RWPE2 (cell line): ENCODE data around the gene OVCH2.

Experiments used
- ATAC-seq: fragments of 200-7000 bp; cut with Tn5 transposase; 3 replicates; pipeline ENCODE4 v1.9.1; 2021; ENCODE audit warnings: low read depth
- DNase-seq: peaks from one replicate; pipeline ENCODE4 v3.0.0-alpha.2; 2020; ENCODE audit warnings: low spot score
- H3K27ac ChIP-seq: fragments of 450-650 bp; 2 replicates; pipeline ENCODE4 v1.5.1; 2017; ENCODE audit warnings: mild to moderate bottlenecking; ENCODE audit not compliant: poor library complexity, severe bottlenecking
- H3K27me3 ChIP-seq: fragments of 250-450 bp; sonication (Bioruptor Pico); 2 replicates; pipeline ENCODE4 v1.5.1; 2021; ENCODE audit warnings: mild to moderate bottlenecking, moderate library complexity; ENCODE audit not compliant: insufficient read depth, poor library complexity, severe bottlenecking
- H3K36me3 ChIP-seq: fragments of 250-450 bp; sonication (Bioruptor Pico); 2 replicates; pipeline ENCODE4 v1.5.1; 2020; ENCODE audit warnings: low read depth, mild to moderate bottlenecking, moderate library complexity
- H3K4me1 ChIP-seq: fragments of 250-450 bp; sonication (Bioruptor Pico); 2 replicates; pipeline ENCODE4 v1.5.1; 2021; ENCODE audit warnings: mild to moderate bottlenecking, moderate library complexity; ENCODE audit not compliant: insufficient read depth, poor library complexity, severe bottlenecking
- H3K4me3 ChIP-seq: fragments of 250-450 bp; sonication (Bioruptor Pico); 2 replicates; pipeline ENCODE4 v1.5.1; 2021; ENCODE audit warnings: mild to moderate bottlenecking, moderate library complexity; ENCODE audit not compliant: severe bottlenecking
- H3K9me3 ChIP-seq: fragments of 250-450 bp; sonication (Bioruptor Pico); 2 replicates; pipeline ENCODE4 v1.5.1; 2021; ENCODE audit warnings: mild to moderate bottlenecking, moderate library complexity; ENCODE audit not compliant: severe bottlenecking
- TF ChIP-seq, protein P1 (sequence below): fragments of 450-650 bp; IDR thresholded peaks from one replicate; pipeline ENCODE4 v1.5.1; 2017; ENCODE audit warnings: mild to moderate bottlenecking, moderate library complexity; ENCODE audit not compliant: poor library complexity, severe bottlenecking

The OVCH2 gene

DNA sequence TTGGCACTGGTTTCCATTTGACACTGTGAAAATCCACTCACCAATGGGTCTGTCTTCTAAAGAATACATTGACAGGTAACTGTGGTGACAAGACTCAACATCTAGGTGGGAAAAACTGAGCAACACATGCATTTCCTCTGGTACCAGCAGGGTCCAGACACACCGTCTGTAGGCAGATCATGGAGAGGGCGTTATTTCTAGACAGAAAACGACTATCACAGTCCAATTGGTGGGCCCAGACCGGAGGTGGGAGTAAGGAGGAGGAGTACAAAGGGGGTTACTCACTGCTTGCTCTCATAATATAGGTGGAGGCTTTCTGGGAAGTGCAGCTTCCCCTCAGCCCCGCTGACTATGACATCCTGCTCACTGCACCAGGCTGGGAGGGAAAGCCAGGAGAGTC is 9.9 kb downstream of the OVCH2 start:
- no peaks in the 10 kb centered on the region for H3K36me3 ChIP-seq
- ATAC-seq: no peak
- peaks cover 6% of the 10 kb centered on the region for H3K27me3 ChIP-seq
- H3K27ac ChIP-seq: no peak overlapping the region
- no peak overlapping the region for H3K4me3 ChIP-seq
- TF ChIP-seq, protein P1, sequence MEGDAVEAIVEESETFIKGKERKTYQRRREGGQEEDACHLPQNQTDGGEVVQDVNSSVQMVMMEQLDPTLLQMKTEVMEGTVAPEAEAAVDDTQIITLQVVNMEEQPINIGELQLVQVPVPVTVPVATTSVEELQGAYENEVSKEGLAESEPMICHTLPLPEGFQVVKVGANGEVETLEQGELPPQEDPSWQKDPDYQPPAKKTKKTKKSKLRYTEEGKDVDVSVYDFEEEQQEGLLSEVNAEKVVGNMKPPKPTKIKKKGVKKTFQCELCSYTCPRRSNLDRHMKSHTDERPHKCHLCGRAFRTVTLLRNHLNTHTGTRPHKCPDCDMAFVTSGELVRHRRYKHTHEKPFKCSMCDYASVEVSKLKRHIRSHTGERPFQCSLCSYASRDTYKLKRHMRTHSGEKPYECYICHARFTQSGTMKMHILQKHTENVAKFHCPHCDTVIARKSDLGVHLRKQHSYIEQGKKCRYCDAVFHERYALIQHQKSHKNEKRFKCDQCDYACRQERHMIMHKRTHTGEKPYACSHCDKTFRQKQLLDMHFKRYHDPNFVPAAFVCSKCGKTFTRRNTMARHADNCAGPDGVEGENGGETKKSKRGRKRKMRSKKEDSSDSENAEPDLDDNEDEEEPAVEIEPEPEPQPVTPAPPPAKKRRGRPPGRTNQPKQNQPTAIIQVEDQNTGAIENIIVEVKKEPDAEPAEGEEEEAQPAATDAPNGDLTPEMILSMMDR: no peak
- no peak for DNase-seq
- no peaks in the 10 kb centered on the region for H3K4me1 ChIP-seq
- no peaks in the 10 kb centered on the region for H3K9me3 ChIP-seq

DNA sequence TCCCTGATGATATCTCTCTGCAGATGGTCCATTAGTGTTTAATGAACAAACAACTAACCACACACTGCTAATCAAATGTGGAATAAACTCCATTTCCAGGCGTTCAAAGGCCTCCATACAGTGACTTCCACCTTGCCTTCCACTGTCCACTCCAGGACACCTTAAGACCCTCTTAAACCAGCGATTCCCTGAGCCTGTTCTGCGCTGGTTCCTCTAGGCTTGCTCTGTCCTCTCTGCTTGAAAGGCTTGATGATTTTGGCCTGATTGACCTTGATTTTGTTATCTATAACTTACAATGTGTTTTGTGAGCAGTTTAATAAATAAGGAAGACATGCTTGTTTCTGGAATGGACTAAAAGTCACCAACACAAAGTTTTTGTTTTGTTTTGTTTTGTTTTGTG is 12.0 kb downstream of the OVCH2 start:
- Histone ChIP-seq H3K27me3 (peaks cover 6% of the 10 kb centered on the region), H3K36me3 (no peaks in the 10 kb centered on the region), H3K27ac (no peak overlapping the region), H3K4me3 (no peak overlapping the region), H3K9me3 (no peaks in the 10 kb centered on the region), H3K4me1 (no peaks in the 10 kb centered on the region)
- ATAC-seq: no peak
- no peak for DNase-seq
- TF ChIP-seq, protein P1: no peak

DNA sequence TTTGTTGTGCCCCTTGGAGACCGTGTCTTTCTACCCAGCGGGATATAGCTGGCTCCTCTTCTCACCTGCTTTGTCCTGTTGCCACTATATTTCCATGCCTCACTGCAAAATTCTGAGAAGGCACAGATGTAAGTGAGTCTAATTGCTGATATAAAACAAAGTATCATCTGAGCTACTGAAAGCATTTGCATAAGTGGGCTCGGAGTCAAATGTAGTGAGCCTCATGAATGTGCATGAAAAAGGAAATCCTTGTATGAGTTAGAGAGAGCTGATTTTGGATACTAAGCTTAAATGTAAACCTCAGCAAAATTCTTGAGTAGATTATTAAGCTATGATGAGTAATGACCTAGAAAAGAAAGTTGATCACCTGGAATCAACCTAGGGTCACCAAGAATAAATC is 13.9 kb downstream of the OVCH2 start:
- TF ChIP-seq, protein P1: no peak
- DNase-seq: no peak
- H3K4me1 ChIP-seq: no peaks in the 10 kb centered on the region
- H3K27ac ChIP-seq: no peak overlapping the region
- no peak overlapping the region for H3K4me3 ChIP-seq
- no peaks in the 10 kb centered on the region for H3K9me3 ChIP-seq
- no peak for ATAC-seq
- no peaks in the 10 kb centered on the region for H3K36me3 ChIP-seq
- peaks cover 6% of the 10 kb centered on the region for H3K27me3 ChIP-seq

DNA sequence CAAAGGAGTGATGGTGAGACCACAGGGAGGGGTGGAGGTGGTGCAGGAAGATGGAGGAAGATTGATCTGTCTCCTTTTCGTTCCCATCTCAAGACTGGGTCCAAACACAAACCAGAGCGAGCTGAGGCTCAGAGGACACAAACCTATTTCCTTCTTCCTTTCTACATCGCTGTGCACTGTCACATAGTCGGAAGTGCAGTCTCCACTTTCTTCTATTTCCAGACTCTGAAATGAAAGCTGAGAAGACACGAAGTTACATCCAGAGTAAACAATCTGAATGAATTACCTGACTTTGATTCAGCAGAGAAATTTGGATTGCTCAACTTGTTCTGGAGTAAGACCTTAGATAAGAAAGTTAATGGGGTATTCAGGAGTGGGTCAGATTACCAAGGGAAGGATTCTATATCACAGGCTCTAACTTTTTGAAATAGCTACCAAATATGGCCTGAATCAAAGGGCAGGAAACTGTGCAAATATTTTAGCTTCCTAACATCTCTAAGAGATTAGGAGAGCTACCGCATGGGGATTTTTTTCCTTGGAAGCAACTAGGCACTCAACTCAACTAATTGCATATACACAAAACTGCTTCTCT is 14.4 kb downstream of the OVCH2 start:
- no peak for ATAC-seq
- no peak for DNase-seq

DNA sequence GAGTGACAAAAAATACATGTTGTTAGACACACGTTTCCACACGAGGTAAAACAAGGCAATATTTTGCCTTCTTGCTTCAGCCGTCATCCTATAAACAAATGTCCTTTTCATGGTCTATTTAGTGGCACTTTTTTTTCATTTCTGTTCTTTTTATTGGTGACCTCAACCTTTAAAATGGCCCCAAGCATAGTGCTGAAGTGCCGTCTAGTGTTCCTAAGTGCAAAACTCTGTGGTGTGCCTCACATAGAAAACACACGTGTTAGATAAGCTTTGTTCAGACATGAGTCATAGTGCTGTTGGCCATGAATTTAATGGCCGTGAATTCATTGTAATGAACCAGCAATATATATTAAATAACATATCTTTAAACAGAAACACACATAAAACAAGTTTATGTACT is 15.6 kb downstream of the OVCH2 start:
- no peaks in the 10 kb centered on the region for H3K4me1 ChIP-seq
- H3K36me3 ChIP-seq: no peaks in the 10 kb centered on the region
- H3K9me3 ChIP-seq: no peaks in the 10 kb centered on the region
- H3K27me3 ChIP-seq: peaks cover 6% of the 10 kb centered on the region
- peak; percentile 61; the same call in 1 of the 3 replicates for ATAC-seq
- H3K27ac ChIP-seq: no peak overlapping the region
- DNase-seq: no peak
- TF ChIP-seq, protein P1: peak; percentile 22
- no peak overlapping the region for H3K4me3 ChIP-seq

More for the DNA sequence above, 14.4 kb downstream of the OVCH2 start:
- TF ChIP-seq, protein P1: no peak
- Histone ChIP-seq H3K27ac (no peak overlapping the region), H3K4me3 (no peak overlapping the region), H3K27me3 (peaks cover 6% of the 10 kb centered on the region), H3K9me3 (no peaks in the 10 kb centered on the region), H3K36me3 (no peaks in the 10 kb centered on the region), H3K4me1 (no peaks in the 10 kb centered on the region)
